ENCODE data around the gene TRIB2.

DNA sequence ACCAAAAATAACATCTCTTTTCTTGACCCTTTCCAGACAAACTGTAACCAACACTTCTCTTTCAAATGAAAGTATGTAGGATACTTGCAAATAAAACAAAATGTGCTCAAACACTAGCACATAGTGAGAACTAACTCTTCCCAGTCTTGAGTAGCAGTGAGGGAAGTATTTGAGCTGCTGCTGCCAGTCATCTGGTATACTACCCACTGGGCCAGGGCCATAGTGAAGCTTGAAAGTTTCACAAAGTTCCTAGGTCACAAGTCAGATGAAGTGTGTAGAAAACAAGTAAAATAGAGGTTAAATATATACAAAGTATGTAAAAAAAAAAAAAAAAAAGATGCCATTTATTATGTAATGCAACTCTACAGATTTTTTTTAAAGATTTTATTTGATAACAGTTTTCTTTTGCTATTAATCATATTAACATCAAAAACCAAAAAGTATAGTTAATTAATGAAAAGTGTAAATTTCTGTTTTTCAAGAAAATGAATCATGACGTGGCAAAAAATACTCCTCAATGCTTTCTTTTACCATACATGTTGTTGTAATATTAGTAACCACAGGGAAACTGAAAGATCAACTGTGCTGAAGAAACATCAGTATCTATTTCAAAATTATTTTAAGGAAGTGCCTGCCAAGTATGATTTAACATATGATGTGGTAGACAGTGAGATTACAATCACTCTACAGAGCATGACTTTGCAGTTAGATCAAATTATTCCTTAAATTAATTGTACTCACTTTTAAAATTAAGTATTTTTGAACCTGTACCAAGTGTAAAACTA lies 21.6 kb upstream of the TRIB2 start:
- no peak for TF ChIP-seq POLR2A (IDR thresholded peaks at IDR 0.05)
- TF ChIP-seq POLR2AphosphoS5 (IDR thresholded peaks at IDR 0.05), result no peak
- no peak for TF ChIP-seq CTCF (IDR thresholded peaks at IDR 0.05)
- TF ChIP-seq EP300 (IDR thresholded peaks at IDR 0.05), result no peak
